Skeletal muscle tissue (tissue), 4 donors: Measurements from ENCODE around the gene IL5RA. TPM values are rescaled to one million over a fixed set of nuclear protein-coding genes. Genes with fewer than 3 reads are reported as not detected.

ENCODE experiments used
- H3K27ac ChIP-seq: one replicate; pipeline ENCODE4 v1.7.0; 2013; ENCODE audit warnings: mild to moderate bottlenecking, low read depth, low read length, inconsistent platforms
- H3K27me3 ChIP-seq, 3 donors: one replicate each; pipeline ENCODE4 v1.7.0; 2013; ENCODE audit warnings: low read length in 3 of 3; ENCODE audit not compliant: control insufficient read depth in 3 of 3, insufficient read depth in 3 of 3
- H3K36me3 ChIP-seq, 3 donors: one replicate each; pipeline ENCODE4 v1.7.0; 2013; ENCODE audit warnings: low read length in 3 of 3; ENCODE audit not compliant: control insufficient read depth in 3 of 3, insufficient read depth in 3 of 3
- H3K4me1 ChIP-seq, 3 donors: one replicate each; pipeline ENCODE4 v1.7.0; 2013; ENCODE audit warnings: low read length in 3 of 3, mild to moderate bottlenecking in 3 of 3; ENCODE audit not compliant: control insufficient read depth in 3 of 3, insufficient read depth in 3 of 3
- H3K4me3 ChIP-seq, 3 donors: one replicate each; pipeline ENCODE4 v1.7.0; 2013; ENCODE audit warnings: low read length in 3 of 3
- H3K9ac ChIP-seq, 3 donors: one replicate each; pipeline ENCODE4 v1.7.0; 2013; ENCODE audit warnings: low read length in 3 of 3, mild to moderate bottlenecking in 3 of 3, moderate library complexity in 2 of 3, low read depth in 1 of 3
- H3K9me3 ChIP-seq, 3 donors: one replicate each; pipeline ENCODE4 v1.7.0; 2013; ENCODE audit warnings: low read length in 3 of 3; ENCODE audit not compliant: control insufficient read depth in 3 of 3
- total RNA-seq: library from RNA; depleted of rRNA; stranded (reverse); fragments of >200 nt; gene quantifications from one replicate; pipeline ENCODE4 v1.2.3, GENCODE V29; 2014
- donor health status: Osteomylitis.

The IL5RA gene
- total RNA-seq, 1 donor from 2014 or later = not detected

DNA sequence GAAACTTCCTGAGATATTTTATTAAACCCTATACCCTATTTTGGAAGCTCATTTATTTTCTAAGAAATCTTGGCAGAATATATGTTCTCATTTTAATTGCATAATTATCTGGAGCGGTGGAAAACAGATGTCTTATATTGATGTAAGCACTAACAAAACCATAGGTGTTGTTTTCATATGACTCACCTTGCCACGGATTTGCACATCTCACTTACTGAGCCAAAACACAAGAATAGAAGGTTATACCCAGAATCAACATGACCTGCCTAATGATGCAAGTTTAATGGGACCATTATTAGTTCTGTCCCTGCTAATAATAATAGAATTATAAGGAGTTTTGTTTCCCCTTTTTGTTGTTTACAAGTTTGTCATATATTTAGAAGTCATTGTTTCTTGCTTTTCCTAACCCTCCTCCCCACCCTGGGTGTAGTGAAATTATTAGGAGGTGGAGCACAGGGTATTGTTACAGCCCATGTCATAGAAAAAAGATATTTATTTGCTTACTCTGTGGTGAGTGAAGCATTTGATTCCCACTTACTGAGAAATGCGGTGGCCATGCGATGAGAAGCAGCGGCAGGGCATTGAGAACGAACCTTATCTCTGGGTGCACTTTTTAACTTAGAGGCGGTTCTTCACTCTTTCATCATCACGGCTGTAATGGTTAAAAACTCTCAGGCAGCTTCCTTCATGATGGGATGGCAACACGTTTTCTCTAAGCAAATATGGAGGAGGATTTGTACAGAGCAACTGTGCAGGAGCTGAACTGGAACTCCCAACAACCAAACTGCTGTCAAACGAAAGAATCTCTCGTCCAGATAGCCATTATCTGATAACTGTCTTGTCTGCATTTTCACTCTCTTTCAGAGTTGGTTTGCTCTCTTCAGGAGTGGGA, 521 bp downstream of the IL5RA start:
- Histone ChIP-seq H3K36me3 (no peaks in the 10 kb centered on the region), H3K27me3 (peaks cover 0 to 4% (median 0%) of the 10 kb centered on the region in 3 donors), H3K9me3 (no peaks in the 10 kb centered on the region), H3K27ac (no peak overlapping the region), H3K4me3 (no peak overlapping the region), H3K4me1 (no peaks in the 10 kb centered on the region), H3K9ac (no peak overlapping the region)

DNA sequence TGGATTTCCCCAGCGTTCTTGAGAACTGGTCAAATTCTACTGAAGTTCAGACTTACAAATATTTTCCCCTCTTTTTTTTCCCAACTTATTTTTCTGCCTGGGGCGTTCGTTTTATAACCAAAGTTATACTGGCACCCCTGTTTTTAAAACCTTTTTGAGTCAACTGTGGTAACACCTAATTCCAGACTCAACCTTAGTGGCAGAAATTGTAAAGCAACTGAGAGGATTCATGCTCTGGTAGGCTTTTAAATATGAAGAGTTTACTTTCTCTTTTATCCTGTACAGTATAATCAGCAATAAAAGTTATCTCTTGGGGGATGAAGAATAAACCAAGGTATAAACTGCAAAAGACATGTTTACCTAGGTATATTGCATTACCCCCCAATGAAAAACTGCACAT, 2.3 kb downstream of the IL5RA start:
- Histone ChIP-seq H3K36me3 (no peaks in the 10 kb centered on the region), H3K4me1 (no peaks in the 10 kb centered on the region), H3K9ac (no peak overlapping the region), H3K27me3 (peaks cover 0 to 4% (median 0%) of the 10 kb centered on the region in 3 donors), H3K4me3 (no peak overlapping the region), H3K9me3 (no peaks in the 10 kb centered on the region), H3K27ac (no peak overlapping the region)

DNA sequence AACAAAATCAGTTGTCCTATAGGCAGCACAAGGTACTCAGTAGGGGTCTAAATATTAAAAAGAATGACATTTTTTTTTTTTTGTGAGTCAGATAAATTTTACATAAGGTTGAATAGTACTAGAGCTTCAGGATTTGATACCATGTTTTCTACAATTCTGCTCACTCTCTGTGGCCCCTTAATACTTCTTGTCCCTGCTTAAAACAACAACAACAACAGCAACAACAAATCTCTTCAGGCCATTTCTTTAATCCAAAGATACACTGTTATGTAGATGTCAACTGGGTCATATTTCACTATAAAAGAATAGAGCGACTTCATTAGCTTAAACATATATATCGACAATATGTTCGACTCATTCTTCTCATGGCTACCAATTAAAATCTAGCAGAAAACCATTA, 3.0 kb downstream of the IL5RA start:
- no peaks in the 10 kb centered on the region for H3K9me3 ChIP-seq
- no peaks in the 10 kb centered on the region for H3K36me3 ChIP-seq
- H3K4me1 ChIP-seq = no peaks in the 10 kb centered on the region
- H3K27ac ChIP-seq = no peak overlapping the region
- no peak overlapping the region for H3K9ac ChIP-seq
- H3K4me3 ChIP-seq = no peak overlapping the region
- peaks cover 0 to 4% (median 0%) of the 10 kb centered on the region in 3 donors for H3K27me3 ChIP-seq

DNA sequence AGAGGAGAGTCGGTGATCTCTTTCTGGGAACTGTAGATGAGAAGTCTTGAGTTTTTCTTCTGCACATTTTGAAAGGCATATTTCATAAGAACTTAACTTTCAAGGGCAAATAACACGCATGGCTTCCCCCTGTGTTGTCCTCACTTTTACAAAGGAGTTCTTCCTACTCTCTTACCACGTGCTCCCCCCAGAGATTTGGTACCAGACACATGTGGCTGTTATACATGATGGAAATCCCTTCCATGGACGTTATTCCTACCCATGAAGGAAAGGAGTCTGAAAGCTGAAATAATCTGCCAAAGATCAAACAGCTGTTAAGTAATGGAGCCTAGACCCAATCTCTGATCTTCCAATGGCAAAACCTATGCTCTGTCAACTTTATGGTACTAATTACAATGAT, 4.4 kb downstream of the IL5RA start:
- Histone ChIP-seq H3K27me3 (peaks cover 0 to 4% (median 0%) of the 10 kb centered on the region in 3 donors), H3K4me3 (no peak overlapping the region), H3K9me3 (no peaks in the 10 kb centered on the region), H3K4me1 (no peaks in the 10 kb centered on the region), H3K9ac (no peak overlapping the region), H3K27ac (no peak overlapping the region), H3K36me3 (no peaks in the 10 kb centered on the region)

DNA sequence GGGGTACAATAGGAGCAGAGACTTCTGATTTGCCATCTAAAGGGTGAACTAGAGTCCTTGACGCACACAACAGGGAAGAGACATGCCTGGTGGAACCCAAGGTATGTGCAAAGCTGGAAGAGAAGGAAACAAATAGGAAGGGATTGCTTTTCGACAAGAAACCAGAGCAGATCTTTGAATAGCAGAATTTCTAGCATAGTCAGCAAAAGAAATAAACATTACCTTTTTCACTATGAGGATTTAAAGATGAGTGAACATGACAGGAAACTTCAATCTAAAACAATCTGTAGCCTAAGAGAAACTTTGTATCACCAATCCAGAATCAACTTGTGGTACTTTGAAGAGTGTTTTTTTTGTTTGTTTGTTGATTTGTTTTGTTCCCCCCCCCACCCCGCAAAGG, 4.9 kb downstream of the IL5RA start:
- Histone ChIP-seq H3K4me3 (no peak overlapping the region), H3K36me3 (no peaks in the 10 kb centered on the region), H3K9me3 (no peaks in the 10 kb centered on the region), H3K27me3 (no peaks in the 10 kb centered on the region), H3K27ac (no peak overlapping the region), H3K9ac (no peak overlapping the region), H3K4me1 (no peaks in the 10 kb centered on the region)

DNA sequence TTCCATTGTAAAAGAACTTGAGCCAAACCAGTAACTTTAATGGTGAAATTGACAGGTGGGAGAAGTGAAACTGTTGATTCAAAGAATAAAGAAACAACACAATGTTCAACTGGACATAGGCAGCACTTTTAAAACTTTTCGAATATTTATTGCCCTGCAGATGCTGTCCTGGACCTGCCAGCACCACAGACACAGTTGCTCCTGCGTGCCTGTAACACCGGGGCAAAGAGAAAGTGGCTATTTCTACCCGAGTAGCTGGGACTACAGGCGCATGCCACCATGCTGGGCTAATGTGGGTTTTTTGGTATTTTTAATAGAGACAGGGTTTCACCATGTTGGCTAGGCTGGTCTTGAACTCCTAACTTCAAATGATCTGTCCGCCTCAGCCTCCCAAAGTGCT, 7.4 kb downstream of the IL5RA start:
- no peaks in the 10 kb centered on the region for H3K4me1 ChIP-seq
- no peaks in the 10 kb centered on the region for H3K36me3 ChIP-seq
- no peak overlapping the region for H3K4me3 ChIP-seq
- H3K9me3 ChIP-seq = no peaks in the 10 kb centered on the region
- H3K27me3 ChIP-seq = peaks cover 0 to 3% (median 0%) of the 10 kb centered on the region in 3 donors
- no peak overlapping the region for H3K27ac ChIP-seq
- H3K9ac ChIP-seq = no peak overlapping the region

DNA sequence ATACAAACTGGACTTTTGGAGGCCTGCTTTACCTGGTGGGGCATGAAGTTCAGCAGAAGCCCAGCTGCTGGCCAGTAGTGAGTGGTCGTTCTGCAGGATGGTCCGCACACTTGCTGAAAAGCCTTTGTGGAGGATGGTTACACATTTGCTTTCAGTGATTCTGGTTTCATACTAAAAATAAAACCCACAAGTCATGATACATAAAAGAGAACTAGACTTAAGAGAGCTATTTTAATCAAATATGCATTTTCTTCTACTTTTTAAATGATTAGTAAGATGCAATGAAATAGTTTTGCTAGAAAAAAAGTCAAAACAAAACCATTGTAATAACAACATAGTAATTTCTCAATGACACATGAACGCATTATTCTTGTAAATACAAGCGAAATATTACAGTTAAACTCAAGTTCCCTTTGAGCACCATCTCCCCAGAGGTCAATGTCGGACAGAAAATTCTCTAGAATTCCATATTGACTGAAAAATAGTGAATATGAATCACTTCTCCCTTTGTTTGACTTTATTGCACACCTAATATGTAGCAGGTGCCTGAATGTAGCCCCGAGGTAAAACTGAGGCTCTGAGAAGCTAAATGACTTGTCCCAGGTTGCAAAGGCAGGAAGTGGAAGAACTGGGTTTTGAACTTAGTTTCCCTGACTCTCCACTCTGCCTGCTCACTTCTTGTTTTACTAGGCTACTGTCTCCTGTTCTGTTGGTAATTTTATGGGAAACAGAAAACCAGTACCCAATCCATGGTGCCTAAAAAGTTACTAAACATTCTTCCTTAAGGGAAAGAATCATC, 8.3 kb downstream of the IL5RA start:
- Histone ChIP-seq H3K27ac (no peak overlapping the region), H3K36me3 (no peaks in the 10 kb centered on the region), H3K9ac (no peak overlapping the region), H3K9me3 (no peaks in the 10 kb centered on the region), H3K4me3 (no peak overlapping the region), H3K4me1 (no peaks in the 10 kb centered on the region), H3K27me3 (peaks cover 0 to 5% (median 2%) of the 10 kb centered on the region in 3 donors)

DNA sequence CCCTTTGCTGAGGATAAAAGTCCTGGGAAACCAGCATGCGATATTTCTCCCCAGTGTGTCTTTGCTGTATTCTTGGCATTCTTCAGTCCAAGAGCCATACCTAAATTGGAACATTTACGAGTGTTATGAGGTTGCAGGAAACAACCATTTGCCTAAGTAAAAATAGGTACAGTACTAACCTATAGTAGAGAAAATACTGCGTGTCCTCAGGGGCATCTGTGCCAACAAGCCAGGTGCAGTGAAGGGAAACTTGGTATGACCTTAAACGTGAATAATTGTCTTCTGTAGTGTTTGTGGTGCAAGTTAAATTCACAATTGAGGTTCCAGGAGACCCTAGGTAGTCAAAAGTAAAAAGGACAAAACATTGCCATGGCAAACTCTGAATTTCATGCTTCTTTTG, 12.2 kb downstream of the IL5RA start:
- Histone ChIP-seq H3K27ac (no peak overlapping the region), H3K36me3 (no peaks in the 10 kb centered on the region), H3K4me3 (no peak overlapping the region), H3K4me1 (no peaks in the 10 kb centered on the region), H3K9ac (no peak overlapping the region), H3K27me3 (peaks cover 0 to 5% (median 2%) of the 10 kb centered on the region in 3 donors), H3K9me3 (no peaks in the 10 kb centered on the region)

DNA sequence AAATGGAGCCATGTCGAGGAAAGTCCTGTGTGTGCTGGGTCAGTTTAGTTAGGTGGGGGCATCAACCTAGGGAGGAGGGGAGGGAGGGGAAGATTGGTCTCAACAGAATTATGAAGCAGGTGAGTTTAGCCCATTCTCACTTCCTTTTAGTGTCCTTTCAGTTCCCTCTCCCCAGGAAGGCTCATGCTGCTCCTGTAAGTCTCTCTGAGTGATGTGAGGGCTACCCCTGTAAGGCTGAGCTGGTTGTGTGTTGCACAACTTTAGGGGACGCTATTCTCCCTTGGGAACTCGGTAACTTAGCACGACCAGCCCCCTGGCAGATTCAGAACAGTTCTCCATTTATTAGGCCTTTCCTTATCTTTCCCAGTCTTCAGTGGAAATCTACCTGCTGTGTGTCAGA, 21.2 kb downstream of the IL5RA start:
- Histone ChIP-seq H3K4me1 (peaks cover 0 to 3% (median 0%) of the 10 kb centered on the region in 3 donors), H3K27me3 (no peaks in the 10 kb centered on the region), H3K36me3 (no peaks in the 10 kb centered on the region), H3K4me3 (no peak overlapping the region), H3K27ac (no peak overlapping the region), H3K9ac (no peak overlapping the region), H3K9me3 (no peaks in the 10 kb centered on the region)
